Measurements from ENCODE around the gene DPAGT1.
"Not testable (repeated sequence)": the region's sequence is repeated elsewhere in the genome, so short reads cannot be mapped to it uniquely, and the experiment has no call there.

Gene DPAGT1

DNA sequence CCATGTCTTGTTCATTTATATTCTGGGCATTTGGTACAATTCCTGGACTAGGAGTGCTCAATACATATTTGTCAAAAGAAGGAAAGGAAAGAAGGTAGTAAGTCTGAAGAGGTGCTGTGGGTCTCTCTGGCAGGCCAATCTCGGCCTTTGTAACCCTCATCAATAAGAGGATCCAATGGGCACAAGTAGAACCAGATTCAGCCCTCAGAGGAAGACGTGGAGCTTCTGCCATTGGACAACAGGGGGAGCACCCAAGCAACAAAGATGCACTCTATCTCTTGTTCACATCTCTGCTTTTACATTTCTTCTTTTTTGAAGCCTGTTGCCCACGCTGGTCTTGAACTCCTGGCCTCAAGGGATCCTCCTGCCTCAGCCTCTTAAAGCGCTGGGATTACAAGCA lies 36.3 kb downstream of the DPAGT1 start:
- FAIRE-seq = peak; percentile 88

GRCh38 chr11:119062779-119063178 lies 38.9 kb downstream of the DPAGT1 start:
- FAIRE-seq = no peak
- no peak for DNase-seq (ENCODE audit: insufficient read length, low spot score)

More for the DNA sequence above, 36.3 kb downstream of the DPAGT1 start:
- DNase-seq (ENCODE audit: insufficient read length, low spot score) = no peak

- DNase-seq (ENCODE audit: insufficient read length, low spot score) (no peak), FAIRE-seq (no peak)
Observed at GRCh38 chr11:119061256-119061655, 40.4 kb downstream of the DPAGT1 start.

- FAIRE-seq; DNase-seq (ENCODE audit: insufficient read length, low spot score): not testable (repeated sequence)
Observed at GRCh38 chr11:119059128-119059527, 42.5 kb downstream of the DPAGT1 start.

- FAIRE-seq = peak; percentile 87
Observed at GRCh38 chr11:119057000-119057769, 44.5 kb downstream of the DPAGT1 start, which contains the start of gene HYOU1. HYOU1 (minus strand) TSS chr11:119057205; CDS start chr11:119056160, 1,045 bp downstream.

GRCh38 chr11:119056421-119056999 lies 45.1 kb downstream of the DPAGT1 start:
- FAIRE-seq (peak; percentile 55), DNase-seq (ENCODE audit: insufficient read length, low spot score) (peak; percentile 37)

More at GRCh38 chr11:119057000-119057769, 44.5 kb downstream of the DPAGT1 start, which contains the start of gene HYOU1:
- DNase-seq (ENCODE audit: insufficient read length, low spot score) = peak; percentile 99

DNA sequence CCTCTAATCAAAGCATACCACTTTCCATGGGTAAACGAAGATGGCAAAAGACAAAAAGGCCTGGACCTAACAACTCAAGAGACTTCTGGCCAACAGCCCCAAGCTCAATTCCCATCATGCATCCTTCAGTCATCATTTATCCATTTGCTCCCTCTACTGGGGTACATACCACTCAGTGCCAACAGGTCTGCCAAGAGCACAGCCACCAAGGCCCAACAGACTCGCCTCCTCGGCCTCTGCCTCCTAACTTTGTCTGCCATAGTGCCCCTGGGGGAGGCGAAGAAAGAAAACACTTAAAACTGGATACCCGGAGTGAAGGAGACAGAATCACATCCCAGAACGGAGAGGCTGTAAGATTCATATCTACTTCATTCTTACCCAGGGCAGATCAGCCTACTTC lies 45.8 kb downstream of the DPAGT1 start:
- FAIRE-seq (no peak), DNase-seq (ENCODE audit: insufficient read length, low spot score) (no peak)

GRCh38 chr11:119054418-119054817 lies 47.2 kb downstream of the DPAGT1 start:
- no peak for DNase-seq (ENCODE audit: insufficient read length, low spot score)

DNA sequence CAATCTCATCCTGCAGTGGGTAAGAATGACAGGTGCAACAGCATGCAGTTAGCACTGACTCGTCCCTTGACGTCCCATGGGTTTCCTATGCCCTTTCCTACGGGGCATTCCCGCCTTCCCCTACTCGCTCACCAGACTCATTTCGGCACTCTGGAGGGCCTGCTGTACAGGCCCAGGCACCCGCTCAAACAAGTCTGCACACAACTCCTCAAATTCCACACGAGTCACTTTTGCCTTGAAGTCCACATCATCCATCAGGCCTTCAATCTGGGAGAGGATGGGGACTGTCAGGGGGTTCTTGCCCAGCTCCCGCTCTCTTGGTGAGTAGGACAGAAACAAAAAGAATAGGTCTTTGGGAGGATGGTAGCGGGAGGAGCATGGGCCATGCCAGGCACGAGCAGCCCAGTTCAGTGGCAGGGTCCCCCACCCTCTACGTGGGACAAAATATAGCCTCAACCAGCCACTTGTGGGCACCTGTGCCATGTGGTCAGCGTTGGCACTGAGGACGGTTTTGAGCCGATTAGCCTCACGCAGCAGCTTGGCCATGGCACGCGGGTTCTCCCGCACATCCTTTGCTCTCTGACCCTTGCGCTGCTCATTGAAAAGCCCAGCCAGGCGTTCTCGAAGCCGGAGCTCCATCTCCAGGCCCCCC lies 49.4 kb downstream of the DPAGT1 start:
- FAIRE-seq = no peak
- no peak for DNase-seq (ENCODE audit: insufficient read length, low spot score)

More at GRCh38 chr11:119054418-119054817, 47.2 kb downstream of the DPAGT1 start:
- no peak for FAIRE-seq

GRCh38 chr11:119051440-119052162 lies 50.1 kb downstream of the DPAGT1 start:
- DNase-seq (ENCODE audit: insufficient read length, low spot score) = no peak

DNA sequence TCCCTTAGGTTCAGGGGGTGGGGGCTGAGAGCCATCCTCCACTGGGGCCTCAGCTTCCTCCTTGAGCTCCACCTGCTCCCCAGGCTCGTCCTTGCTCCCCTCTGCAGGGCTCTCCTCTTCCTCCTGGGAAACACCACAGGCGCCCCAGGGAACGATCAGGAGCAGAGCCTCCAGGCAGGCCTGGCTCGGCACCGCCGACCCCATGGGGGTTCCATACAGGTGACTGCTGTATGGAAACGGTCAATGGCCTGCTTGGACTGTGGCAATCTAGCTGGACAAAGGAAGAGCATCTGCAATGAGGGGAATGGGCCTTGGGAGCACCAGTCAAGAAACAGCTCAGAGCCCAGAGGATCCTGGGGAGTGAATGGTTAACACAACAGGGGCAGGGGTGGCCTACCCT lies 52.6 kb downstream of the DPAGT1 start:
- no peak for DNase-seq (ENCODE audit: insufficient read length, low spot score)
- no peak for FAIRE-seq

More at GRCh38 chr11:119051440-119052162, 50.1 kb downstream of the DPAGT1 start:
- FAIRE-seq = peak; percentile 64

- no peak for FAIRE-seq
- no peak for DNase-seq (ENCODE audit: insufficient read length, low spot score)
Observed at GRCh38 chr11:119048644-119049043, 53.0 kb downstream of the DPAGT1 start.

DNA sequence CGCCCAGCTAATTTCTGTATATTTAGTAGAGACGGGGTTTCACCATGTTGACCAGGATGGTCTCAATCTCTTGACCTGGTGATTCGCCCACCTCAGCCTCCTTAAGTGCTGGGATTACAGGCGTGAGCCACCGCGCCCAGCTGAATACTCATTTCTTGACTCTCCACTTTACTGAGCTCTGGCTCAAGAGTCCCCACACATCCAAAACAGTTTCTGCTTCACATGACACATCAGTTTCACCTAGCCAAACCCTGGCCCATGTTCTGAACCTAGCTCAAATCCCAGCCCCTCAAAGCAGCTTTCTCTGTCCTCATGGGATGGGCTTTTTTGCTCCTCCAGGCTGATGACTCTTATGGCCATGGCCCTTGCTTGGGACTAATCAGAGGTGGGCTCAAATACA lies 54.4 kb downstream of the DPAGT1 start:
- FAIRE-seq = no peak
- no peak for DNase-seq (ENCODE audit: insufficient read length, low spot score)
